ENCODE measurements around the gene VBP1. TPM values are rescaled to one million over a fixed set of nuclear protein-coding genes. Genes with fewer than 3 reads are reported as not detected.

Gene VBP1
- total and polyA plus RNA-seq, 2 of the 8 experiments (the other 6 are each of a cell fraction or from before 2014, with no cell fraction given) = 21.6 to 56.0 TPM

- H2BK5ac ChIP-seq (ENCODE audit: low read depth, low read length) = no peak overlapping the region
- TF ChIP-seq RNF2 (IDR thresholded peaks at IDR 0.05; ENCODE audit: borderline replicate concordance, low read depth, low read length, missing control alignments, poor library complexity, severe bottlenecking) (no peak), KDM5A (IDR thresholded peaks at IDR 0.05; ENCODE audit: low read length) (no peak), RFX5 (IDR thresholded peaks at IDR 0.05; ENCODE audit: borderline replicate concordance, low read depth, low read length) (no peak), CBX8 (IDR thresholded peaks at IDR 0.05; ENCODE audit: borderline replicate concordance, low read depth, low read length) (no peak), TCF12 (IDR thresholded peaks at IDR 0.05; ENCODE audit: low read depth, low read length) (no peak), SP1 (IDR thresholded peaks at IDR 0.05; ENCODE audit: low read depth, low read length) (no peak), SRF (IDR thresholded peaks at IDR 0.05; ENCODE audit: low read depth, low read length) (no peak), BRCA1 (IDR thresholded peaks at IDR 0.05; ENCODE audit: low read depth, low read length) (no peak), JUND (IDR thresholded peaks at IDR 0.05; ENCODE audit: low read length) (no peak), CTCF (IDR thresholded peaks at IDR 0.05; ENCODE audit: control extremely low read depth in 1 of 3, insufficient read depth in 1 of 3, low read depth in 1 of 3, low read length in 3 of 3) (no peak), YY1 (IDR thresholded peaks at IDR 0.05; ENCODE audit: low read depth, low read length) (no peak), TAF1 (IDR thresholded peaks at IDR 0.05; ENCODE audit: low read depth, low read length) (no peak), ZNF274 (IDR thresholded peaks at IDR 0.05; ENCODE audit: borderline replicate concordance, extremely low read depth, low read length) (no peak)
- H3K36me3 ChIP-seq (ENCODE audit: control insufficient read depth in 2 of 4, insufficient read depth in 4 of 4, low read length in 3 of 4) = no peaks in the 10 kb centered on the region
- H4K5ac ChIP-seq (ENCODE audit: insufficient read length, low read depth, low read length) = no peak overlapping the region
- H3K9me3 ChIP-seq (ENCODE audit: insufficient read depth in 2 of 2, low read depth in 1 of 2, low read length in 1 of 2) = no peaks in the 10 kb centered on the region
- WGBS, 2 experiments (ENCODE audit: extremely low coverage in 1 of 2, insufficient coverage in 1 of 2, insufficient read length in 1 of 2, insufficient replicate concordance in 2 of 2, low coverage in 1 of 2, low lambda C conversion rate in 2 of 2, missing lambda C conversion rate in 1 of 2) = 88% methylated on average over 1 of the region's 1 CpG; no CpG with 5 or more reads in 1 of the 2 experiments
- no peak overlapping the region for H3K9ac ChIP-seq (replicated peaks in 1 of 4; ENCODE audit: extremely low read depth in 1 of 4, low read depth in 3 of 4, low read length in 3 of 4)
- H3K23ac ChIP-seq (ENCODE audit: insufficient read length) = no peak overlapping the region
- H2AK5ac ChIP-seq (ENCODE audit: low read depth, low read length) = no peak overlapping the region
- no peaks in the 10 kb centered on the region; the same call in 1 of the 2 replicates for H3K23me2 ChIP-seq (ENCODE audit: low read depth, low read length)
- no peak overlapping the region for H4K91ac ChIP-seq (replicated peaks; ENCODE audit: insufficient read length, low read length)
- no peak overlapping the region for H2BK15ac ChIP-seq (ENCODE audit: low read length)
- H2BK12ac ChIP-seq (ENCODE audit: low read depth, low read length) = no peak overlapping the region
- DNase-seq (ENCODE audit: low read depth in 1 of 2, low spot score in 2 of 2) = no peak
- H3K18ac ChIP-seq (ENCODE audit: extremely low read depth, low read length) = no peak overlapping the region
- no peak overlapping the region for H3K4me3 ChIP-seq (ENCODE audit: extremely low read depth in 1 of 4, insufficient read depth in 2 of 4, low read depth in 3 of 4, low read length in 4 of 4)
- H3K4me1 ChIP-seq (replicated peaks in 1 of 4; ENCODE audit: control insufficient read depth in 3 of 4, insufficient read depth in 4 of 4, low read length in 3 of 4) = no peaks in the 10 kb centered on the region; a peak in 1 of 7 replicates
- no peak overlapping the region for H3K4ac ChIP-seq (replicated peaks; ENCODE audit: insufficient read length, low read depth, low read length)
- H2BK120ac ChIP-seq (replicated peaks; ENCODE audit: low read depth, low read length) = no peak overlapping the region
- no peak overlapping the region for H4K8ac ChIP-seq (ENCODE audit: extremely low read depth, insufficient read depth, low read length)
- no peaks in the 10 kb centered on the region for H3K79me1 ChIP-seq (ENCODE audit: low read depth, low read length)
- H2BK20ac ChIP-seq (ENCODE audit: low read length) = no peak overlapping the region
- H2AFZ ChIP-seq (ENCODE audit: low read length) = no peak overlapping the region
- no peaks in the 10 kb centered on the region for H4K20me1 ChIP-seq (replicated peaks in 1 of 2; ENCODE audit: control insufficient read depth in 1 of 2, insufficient read depth in 2 of 2, low read length in 2 of 2)
- H3K27me3 ChIP-seq (replicated peaks in 1 of 4; ENCODE audit: control insufficient read depth in 3 of 4, extremely low read depth in 1 of 4, insufficient read depth in 3 of 4, low read length in 3 of 4) = no peaks in the 10 kb centered on the region
- ChIA-PET POLR2A (ENCODE audit: partially characterized antibody) (no interaction called here), CTCF (ENCODE audit: partially characterized antibody) (no interaction called here)
- no peak overlapping the region for H3K56ac ChIP-seq (replicated peaks; ENCODE audit: insufficient read length, low read depth, low read length)
- no peak overlapping the region for H3K14ac ChIP-seq (ENCODE audit: insufficient read length)
- H3K4me2 ChIP-seq (ENCODE audit: insufficient read depth in 1 of 2, low read depth in 2 of 2, low read length in 2 of 2) = no peak overlapping the region
- H3K27ac ChIP-seq (ENCODE audit: low read depth, low read length) = no peak overlapping the region
- FAIRE-seq = no peak
- H3K79me2 ChIP-seq (ENCODE audit: control insufficient read depth in 1 of 2, insufficient read depth in 2 of 2, low read length in 2 of 2) = peaks cover 0 to 11% of the 10 kb centered on the region in 2 experiments; a peak in 2 of 4 replicates
Observed at GRCh38 chrX:155266439-155266838, 50.2 kb downstream of the VBP1 start.

Data from H1 (cell line).